ENCODE measurements around the gene LCN2.

LCN2 gene

DNA sequence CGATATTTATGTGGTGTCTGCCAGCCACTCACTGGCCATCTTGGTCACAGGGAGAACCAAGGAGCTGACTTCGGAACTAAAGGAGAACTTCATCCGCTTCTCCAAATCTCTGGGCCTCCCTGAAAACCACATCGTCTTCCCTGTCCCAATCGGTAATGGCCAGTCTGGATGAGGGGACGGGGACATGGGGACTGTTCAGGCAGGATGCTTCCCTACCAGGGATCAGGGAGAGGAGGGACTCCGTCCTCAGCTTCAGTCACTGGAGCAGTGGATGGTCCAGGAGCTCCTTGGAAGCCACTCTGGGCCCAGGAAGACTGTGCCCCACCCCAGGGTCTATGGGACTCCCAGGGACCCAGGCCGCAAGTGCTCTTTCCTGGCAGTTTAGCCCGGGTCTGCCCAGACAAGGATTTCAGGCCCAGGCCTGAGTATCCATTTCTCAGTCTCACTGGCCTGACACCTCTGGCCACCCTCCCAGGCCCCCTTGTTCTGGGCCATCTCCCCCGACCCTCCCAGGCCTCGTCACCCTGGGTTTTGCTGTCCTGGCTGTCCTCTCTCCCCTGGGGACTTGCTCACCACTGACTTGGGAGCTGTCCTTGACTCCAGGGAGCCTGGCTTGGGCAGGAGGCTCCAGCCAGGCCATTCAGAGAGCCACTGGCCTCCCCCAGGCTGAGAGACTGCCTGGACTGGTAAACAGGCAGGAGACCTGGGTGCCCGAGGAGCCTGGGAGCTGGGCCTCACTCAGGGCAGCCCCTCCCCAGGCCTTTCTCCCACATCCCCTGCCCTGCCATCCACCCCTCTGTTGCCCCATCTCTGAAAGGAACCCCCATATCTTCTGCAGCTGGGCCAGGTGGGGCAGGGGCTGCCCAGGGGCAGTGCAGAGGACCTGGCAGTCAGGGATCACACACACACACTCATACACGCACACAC lies 3.1 kb downstream of the LCN2 start:
- no peak for TF ChIP-seq POLR2AphosphoS5 (IDR thresholded peaks at IDR 0.05; ENCODE audit: low read depth, low read length)
- no peak for TF ChIP-seq FOXP2 (optimal IDR thresholded peaks at IDR 0.05; ENCODE audit: borderline replicate concordance, extremely low read depth, extremely low read length, insufficient read depth)
- TF ChIP-seq, protein P1, sequence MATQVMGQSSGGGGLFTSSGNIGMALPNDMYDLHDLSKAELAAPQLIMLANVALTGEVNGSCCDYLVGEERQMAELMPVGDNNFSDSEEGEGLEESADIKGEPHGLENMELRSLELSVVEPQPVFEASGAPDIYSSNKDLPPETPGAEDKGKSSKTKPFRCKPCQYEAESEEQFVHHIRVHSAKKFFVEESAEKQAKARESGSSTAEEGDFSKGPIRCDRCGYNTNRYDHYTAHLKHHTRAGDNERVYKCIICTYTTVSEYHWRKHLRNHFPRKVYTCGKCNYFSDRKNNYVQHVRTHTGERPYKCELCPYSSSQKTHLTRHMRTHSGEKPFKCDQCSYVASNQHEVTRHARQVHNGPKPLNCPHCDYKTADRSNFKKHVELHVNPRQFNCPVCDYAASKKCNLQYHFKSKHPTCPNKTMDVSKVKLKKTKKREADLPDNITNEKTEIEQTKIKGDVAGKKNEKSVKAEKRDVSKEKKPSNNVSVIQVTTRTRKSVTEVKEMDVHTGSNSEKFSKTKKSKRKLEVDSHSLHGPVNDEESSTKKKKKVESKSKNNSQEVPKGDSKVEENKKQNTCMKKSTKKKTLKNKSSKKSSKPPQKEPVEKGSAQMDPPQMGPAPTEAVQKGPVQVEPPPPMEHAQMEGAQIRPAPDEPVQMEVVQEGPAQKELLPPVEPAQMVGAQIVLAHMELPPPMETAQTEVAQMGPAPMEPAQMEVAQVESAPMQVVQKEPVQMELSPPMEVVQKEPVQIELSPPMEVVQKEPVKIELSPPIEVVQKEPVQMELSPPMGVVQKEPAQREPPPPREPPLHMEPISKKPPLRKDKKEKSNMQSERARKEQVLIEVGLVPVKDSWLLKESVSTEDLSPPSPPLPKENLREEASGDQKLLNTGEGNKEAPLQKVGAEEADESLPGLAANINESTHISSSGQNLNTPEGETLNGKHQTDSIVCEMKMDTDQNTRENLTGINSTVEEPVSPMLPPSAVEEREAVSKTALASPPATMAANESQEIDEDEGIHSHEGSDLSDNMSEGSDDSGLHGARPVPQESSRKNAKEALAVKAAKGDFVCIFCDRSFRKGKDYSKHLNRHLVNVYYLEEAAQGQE (IDR thresholded peaks at IDR 0.05; ENCODE audit: insufficient read depth in 1 of 2, low read depth in 2 of 2, low read length in 2 of 2) = no peak
- TF ChIP-seq SIN3A (IDR thresholded peaks at IDR 0.05; ENCODE audit: borderline replicate concordance, insufficient read depth, low read length) = no peak
- TF ChIP-seq TAF1 (IDR thresholded peaks at IDR 0.05; ENCODE audit: borderline replicate concordance, insufficient read depth, low read length) = no peak

DNA sequence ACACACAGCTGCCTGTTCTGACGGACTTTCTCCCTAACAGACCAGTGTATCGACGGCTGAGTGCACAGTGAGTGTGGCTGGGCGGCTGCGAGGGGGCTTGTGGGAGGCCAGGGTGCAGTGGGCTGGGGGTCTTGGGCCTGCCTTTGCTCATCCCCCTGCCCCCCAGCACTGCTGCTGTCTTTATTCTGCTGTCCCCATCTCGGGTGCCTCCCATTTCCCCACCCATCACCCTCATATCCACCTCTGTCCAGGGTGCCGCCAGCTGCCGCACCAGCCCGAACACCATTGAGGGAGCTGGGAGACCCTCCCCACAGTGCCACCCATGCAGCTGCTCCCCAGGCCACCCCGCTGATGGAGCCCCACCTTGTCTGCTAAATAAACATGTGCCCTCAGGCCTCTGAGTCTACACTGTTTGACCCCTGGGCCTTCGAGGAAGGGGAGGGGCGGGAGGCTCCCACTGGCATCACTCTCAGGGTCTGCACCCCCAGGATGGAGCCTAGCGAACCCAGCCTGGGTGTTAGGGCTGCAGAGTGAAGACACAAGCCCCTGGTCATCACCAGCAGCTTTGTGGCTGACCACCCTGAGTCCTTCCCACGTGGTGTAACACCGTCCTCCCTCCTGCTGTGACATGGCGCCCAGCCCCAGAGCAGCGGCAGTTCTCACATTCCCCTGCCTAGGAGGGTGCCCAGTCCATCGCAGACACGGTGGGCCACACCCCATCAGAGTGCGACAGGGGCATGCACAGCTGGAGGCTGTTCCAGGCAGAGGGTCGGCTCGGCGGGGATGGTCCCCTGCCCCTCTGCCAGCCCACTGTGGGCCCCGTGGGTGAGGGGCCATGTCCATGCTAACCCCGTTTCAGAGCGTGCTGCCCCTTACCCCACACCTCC lies 4.0 kb downstream of the LCN2 start:
- TF ChIP-seq FOXP2 (optimal IDR thresholded peaks at IDR 0.05; ENCODE audit: borderline replicate concordance, extremely low read depth, extremely low read length, insufficient read depth) = no peak
- no peak for TF ChIP-seq TAF1 (IDR thresholded peaks at IDR 0.05; ENCODE audit: borderline replicate concordance, insufficient read depth, low read length)
- no peak for TF ChIP-seq SIN3A (IDR thresholded peaks at IDR 0.05; ENCODE audit: borderline replicate concordance, insufficient read depth, low read length)
- TF ChIP-seq, protein P1 (IDR thresholded peaks at IDR 0.05; ENCODE audit: insufficient read depth in 1 of 2, low read depth in 2 of 2, low read length in 2 of 2) = no peak
- TF ChIP-seq POLR2AphosphoS5 (IDR thresholded peaks at IDR 0.05; ENCODE audit: low read depth, low read length) = no peak

DNA sequence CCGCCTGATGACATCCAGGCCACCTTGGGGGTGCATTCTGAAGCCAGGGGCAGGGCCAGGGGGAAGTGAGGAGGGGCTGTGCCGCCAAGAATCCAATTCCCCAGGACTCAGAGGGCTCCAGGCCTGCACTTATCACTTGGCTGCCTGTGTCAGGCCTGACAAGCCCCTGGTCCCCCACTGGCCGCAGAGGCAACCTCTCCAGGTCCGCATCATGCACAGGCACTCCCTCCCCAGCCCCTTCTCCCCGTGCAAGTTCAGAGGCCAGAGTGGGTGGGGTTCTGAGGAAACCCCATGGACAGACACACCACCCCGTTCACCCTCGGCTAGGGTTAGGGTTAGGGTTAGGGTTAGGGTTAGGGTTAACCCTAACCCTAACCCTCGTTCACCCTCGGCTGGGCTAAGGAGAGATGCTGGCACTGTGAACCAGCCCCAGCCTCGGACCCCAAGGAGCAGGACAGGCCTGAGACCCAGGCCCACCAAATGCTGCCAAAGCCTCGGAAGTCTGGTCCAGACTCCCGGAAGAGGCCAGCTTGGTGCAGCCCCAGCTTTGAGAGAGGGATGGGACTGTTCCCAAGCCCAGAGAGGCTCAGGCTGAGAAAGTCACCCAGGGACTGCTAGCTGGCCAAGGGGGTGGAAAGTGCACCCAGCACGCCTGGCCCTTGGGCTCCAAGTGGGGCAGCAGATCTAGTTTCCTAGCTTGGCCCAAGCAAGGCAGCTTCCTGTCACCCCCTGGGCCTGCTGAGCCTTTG lies 4.9 kb downstream of the LCN2 start:
- no peak for TF ChIP-seq POLR2AphosphoS5 (IDR thresholded peaks at IDR 0.05; ENCODE audit: low read depth, low read length)
- no peak for TF ChIP-seq FOXP2 (optimal IDR thresholded peaks at IDR 0.05; ENCODE audit: borderline replicate concordance, extremely low read depth, extremely low read length, insufficient read depth)
- TF ChIP-seq, protein P1 (IDR thresholded peaks at IDR 0.05; ENCODE audit: insufficient read depth in 1 of 2, low read depth in 2 of 2, low read length in 2 of 2) = no peak
- no peak for TF ChIP-seq TAF1 (IDR thresholded peaks at IDR 0.05; ENCODE audit: borderline replicate concordance, insufficient read depth, low read length)
- no peak for TF ChIP-seq SIN3A (IDR thresholded peaks at IDR 0.05; ENCODE audit: borderline replicate concordance, insufficient read depth, low read length)

DNA sequence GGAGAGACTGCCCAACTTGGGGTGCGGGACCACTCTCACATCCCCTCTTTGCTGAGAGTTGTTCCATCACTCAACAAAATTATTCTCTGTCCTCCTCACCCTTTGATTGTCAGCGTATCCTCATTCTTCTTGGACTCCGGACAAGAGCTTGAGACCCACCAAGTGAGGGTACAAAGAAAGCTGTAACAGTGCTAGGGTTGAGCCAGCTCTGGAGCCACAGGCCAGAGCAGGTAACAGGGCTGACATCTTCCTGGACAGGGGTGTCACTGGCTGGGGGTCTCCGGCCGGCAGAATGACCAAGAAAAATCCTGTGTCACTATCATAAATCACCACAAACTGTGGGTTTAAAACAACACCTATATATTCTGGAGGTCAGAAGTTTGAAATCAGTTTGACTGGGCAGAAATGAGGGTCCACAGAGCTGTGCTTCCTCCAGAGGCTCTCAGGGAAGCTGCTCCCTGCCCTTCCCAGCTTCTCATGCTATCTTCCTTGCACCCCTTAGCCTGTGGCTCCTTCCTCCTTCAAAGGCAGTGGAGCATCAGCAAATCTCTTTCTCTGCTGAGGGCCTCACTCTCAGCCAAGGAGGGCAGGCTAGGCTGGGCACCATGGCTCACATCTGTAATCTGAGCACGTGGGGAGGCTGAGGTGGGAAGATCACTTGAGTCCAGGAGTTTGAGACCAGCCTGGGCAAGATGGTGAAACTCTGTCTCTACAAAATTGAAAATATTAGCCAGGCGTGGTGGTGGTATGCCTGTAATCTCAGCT lies 6.7 kb downstream of the LCN2 start:
- TF ChIP-seq, protein P1 (IDR thresholded peaks at IDR 0.05; ENCODE audit: insufficient read depth in 1 of 2, low read depth in 2 of 2, low read length in 2 of 2) = no peak
- TF ChIP-seq FOXP2 (optimal IDR thresholded peaks at IDR 0.05; ENCODE audit: borderline replicate concordance, extremely low read depth, extremely low read length, insufficient read depth) (no peak), SIN3A (IDR thresholded peaks at IDR 0.05; ENCODE audit: borderline replicate concordance, insufficient read depth, low read length) (no peak), TAF1 (IDR thresholded peaks at IDR 0.05; ENCODE audit: borderline replicate concordance, insufficient read depth, low read length) (no peak), POLR2AphosphoS5 (IDR thresholded peaks at IDR 0.05; ENCODE audit: low read depth, low read length) (no peak)
